WI38 (cell line): ENCODE data around the gene GRIP2.

Source experiments
- H3K4me3 ChIP-seq: 2 replicates; pipeline ENCODE4 v1.5.1; 2011; ENCODE audit warnings: low read depth, mild to moderate bottlenecking, control low read depth, low read length
- CTCF ChIP-seq: IDR thresholded peaks from 2 replicates; pipeline ENCODE4 v1.5.1; 2012; ENCODE audit warnings: low read depth, mild to moderate bottlenecking, control low read depth, low read length

The GRIP2 gene

GRCh38 chr3:14477311-14477935, 62.7 kb downstream of the GRIP2 start:
- H3K4me3 ChIP-seq, result no peak overlapping the region
- TF ChIP-seq CTCF, result no peak

- TF ChIP-seq CTCF, result no peak
- no peak overlapping the region for H3K4me3 ChIP-seq
Observed at GRCh38 chr3:14476583-14477265, 63.4 kb downstream of the GRIP2 start.

- no peak for TF ChIP-seq CTCF
- H3K4me3 ChIP-seq, result no peak overlapping the region
Observed at GRCh38 chr3:14475621-14476020, 64.5 kb downstream of the GRIP2 start.

GRCh38 chr3:14474363-14475081, 65.6 kb downstream of the GRIP2 start:
- no peak for TF ChIP-seq CTCF
- H3K4me3 ChIP-seq, result no peak overlapping the region

GRCh38 chr3:14473411-14473891, 66.7 kb downstream of the GRIP2 start:
- no peak for TF ChIP-seq CTCF
- H3K4me3 ChIP-seq, result no peak overlapping the region

- no peak overlapping the region for H3K4me3 ChIP-seq
- no peak for TF ChIP-seq CTCF
Observed at GRCh38 chr3:14472471-14473351, 67.4 kb downstream of the GRIP2 start.
